ENCODE results near the gene PARD6B.
"Not testable (repeated sequence)": the region's sequence is repeated elsewhere in the genome, so short reads cannot be mapped to it uniquely, and the experiment has no call there.

Gene PARD6B

DNA sequence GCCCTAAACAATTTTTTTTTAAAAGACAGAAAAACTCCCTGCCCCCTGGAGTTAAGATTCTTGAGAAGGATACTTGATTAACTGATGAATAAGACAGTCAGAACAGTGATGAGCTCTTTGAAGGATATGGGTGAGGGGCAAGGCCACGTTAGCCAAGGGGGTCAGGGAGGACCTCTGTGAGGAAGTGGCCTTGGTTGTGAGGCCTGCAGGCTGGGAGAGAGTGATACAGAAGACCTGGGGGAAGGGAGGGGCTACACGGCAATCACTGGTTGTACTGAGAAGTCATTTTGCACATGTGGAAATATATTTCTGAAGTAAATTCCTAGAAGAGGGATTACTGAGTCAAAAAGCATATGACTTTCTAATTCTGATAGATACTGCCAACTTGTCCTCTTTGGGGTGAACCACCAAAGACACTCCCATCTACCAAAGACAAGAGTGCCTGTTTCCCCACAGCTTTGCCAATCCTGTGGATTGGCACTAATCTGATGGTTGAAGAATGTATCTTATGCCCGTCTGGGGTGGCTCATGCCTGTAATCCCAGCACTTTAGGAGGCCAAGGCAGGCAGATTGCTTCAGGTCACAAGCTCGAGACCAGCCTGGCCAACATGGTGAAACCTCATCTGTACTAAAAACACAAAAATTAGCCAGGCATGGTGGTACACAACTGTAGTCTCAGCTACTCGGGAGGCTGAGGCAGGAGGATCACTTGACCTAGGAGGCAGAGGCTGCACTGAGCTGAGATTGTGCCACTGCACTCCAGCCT, 41.2 kb downstream of the PARD6B start:
- in situ Hi-C loops (cut with HindIII; ENCODE audit: low sequenced_read_pairs): no loop called here
- no peak overlapping the region for H3K4me3 ChIP-seq (ENCODE audit: low read depth, low read length)
- TF ChIP-seq, protein P1, sequence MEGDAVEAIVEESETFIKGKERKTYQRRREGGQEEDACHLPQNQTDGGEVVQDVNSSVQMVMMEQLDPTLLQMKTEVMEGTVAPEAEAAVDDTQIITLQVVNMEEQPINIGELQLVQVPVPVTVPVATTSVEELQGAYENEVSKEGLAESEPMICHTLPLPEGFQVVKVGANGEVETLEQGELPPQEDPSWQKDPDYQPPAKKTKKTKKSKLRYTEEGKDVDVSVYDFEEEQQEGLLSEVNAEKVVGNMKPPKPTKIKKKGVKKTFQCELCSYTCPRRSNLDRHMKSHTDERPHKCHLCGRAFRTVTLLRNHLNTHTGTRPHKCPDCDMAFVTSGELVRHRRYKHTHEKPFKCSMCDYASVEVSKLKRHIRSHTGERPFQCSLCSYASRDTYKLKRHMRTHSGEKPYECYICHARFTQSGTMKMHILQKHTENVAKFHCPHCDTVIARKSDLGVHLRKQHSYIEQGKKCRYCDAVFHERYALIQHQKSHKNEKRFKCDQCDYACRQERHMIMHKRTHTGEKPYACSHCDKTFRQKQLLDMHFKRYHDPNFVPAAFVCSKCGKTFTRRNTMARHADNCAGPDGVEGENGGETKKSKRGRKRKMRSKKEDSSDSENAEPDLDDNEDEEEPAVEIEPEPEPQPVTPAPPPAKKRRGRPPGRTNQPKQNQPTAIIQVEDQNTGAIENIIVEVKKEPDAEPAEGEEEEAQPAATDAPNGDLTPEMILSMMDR (IDR thresholded peaks at IDR 0.05; ENCODE audit: low read depth, low read length, missing control alignments): no peak
- DNase-seq (ENCODE audit: low read depth): no peak

- in situ Hi-C loops (cut with HindIII; ENCODE audit: low sequenced_read_pairs): no loop called here
- TF ChIP-seq, protein P1 (IDR thresholded peaks at IDR 0.05; ENCODE audit: low read depth, low read length, missing control alignments): no peak
- no peak overlapping the region for H3K4me3 ChIP-seq (ENCODE audit: low read depth, low read length)
- no peak for DNase-seq (ENCODE audit: low read depth)
Observed at GRCh38 chr20:50774515-50774914, 43.1 kb downstream of the PARD6B start.

DNA sequence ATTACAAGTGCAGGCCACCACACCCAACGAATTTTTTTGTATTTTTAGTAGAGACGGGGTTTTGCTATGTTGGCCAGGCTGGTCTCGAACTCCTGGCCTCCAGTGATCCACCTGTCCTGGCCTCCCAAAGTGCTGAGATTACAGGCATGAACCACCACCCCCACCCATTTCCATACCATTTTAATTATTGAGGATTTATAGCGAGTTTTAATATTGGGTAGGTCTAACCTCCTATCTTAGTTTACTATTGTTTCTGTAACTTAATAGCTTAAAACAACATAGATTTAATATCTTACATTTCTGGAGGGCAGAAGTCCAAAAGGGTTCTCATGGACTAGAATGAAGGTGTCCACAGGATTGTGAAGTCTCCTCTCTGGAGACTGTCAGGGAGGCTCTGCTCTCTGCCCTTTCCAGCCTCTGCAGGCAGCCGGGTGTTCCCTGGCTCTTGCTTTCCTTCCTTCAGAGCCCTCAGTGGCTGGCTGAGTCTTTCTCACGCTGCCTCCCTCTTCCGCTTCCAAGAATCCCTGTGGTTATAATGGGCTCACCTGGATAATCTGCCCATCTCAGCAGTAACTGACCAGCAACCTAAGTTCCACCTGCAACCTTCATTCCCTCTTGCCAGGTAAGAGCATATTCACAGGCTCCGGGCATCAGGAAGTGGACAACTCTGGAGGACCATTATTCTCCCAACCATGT, 44.9 kb downstream of the PARD6B start:
- TF ChIP-seq, protein P1 (IDR thresholded peaks at IDR 0.05; ENCODE audit: low read depth, low read length, missing control alignments): no peak
- H3K4me3 ChIP-seq (ENCODE audit: low read depth, low read length): no peak overlapping the region
- no peak for DNase-seq (ENCODE audit: low read depth)
- in situ Hi-C loops (cut with HindIII; ENCODE audit: low sequenced_read_pairs): no loop called here

- TF ChIP-seq, protein P1 (IDR thresholded peaks at IDR 0.05; ENCODE audit: low read depth, low read length, missing control alignments): no peak
- no peak for DNase-seq (ENCODE audit: low read depth)
- in situ Hi-C loops (cut with HindIII; ENCODE audit: low sequenced_read_pairs): no loop called here
- H3K4me3 ChIP-seq (ENCODE audit: low read depth, low read length): no peak overlapping the region
Observed at GRCh38 chr20:50777373-50777772, 46.0 kb downstream of the PARD6B start.

DNA sequence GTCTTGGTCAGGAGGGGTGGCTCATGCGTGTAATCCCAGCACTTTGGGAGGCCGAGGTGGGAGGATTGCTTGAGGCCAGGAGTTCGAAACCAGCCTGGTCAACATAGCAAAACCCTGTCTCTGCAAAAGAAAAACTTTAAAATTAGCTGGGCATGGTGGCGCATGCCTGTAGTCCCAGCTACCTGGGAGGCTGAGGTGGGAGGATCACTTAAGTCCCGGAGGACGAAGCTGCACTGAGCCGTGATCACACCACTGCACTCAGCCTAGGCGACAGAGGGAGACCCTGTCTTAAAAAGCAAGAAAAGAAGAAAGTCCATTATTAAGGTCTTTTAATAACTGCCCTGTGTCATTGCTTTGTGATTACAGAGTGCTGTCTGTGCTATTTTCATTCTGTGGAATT, 47.6 kb downstream of the PARD6B start:
- H3K4me3 ChIP-seq (ENCODE audit: low read depth, low read length); DNase-seq (ENCODE audit: low read depth); in situ Hi-C loops (cut with HindIII; ENCODE audit: low sequenced_read_pairs): not testable (repeated sequence)

DNA sequence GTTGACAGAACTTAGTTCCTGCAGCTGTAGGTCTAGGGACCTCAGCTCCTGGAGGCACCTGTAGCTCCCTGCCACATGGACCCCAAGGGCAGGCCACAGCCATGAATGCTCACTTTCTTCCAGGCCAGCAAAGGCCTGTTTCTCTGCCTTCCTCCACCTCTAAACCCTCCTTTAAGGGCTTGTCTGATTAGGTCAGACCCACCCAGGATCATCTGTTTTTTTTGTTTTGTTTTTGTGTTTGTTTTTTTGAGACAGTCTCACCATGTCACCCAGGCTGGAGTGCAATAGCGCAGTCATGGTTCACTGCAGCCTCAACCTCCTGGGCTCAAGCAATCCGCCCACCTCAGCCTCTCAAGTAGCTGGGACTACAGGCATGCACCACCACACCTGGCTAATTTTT, 52.0 kb downstream of the PARD6B start:
- DNase-seq (ENCODE audit: low read depth): no peak
- in situ Hi-C loops (cut with HindIII; ENCODE audit: low sequenced_read_pairs): no loop called here
- TF ChIP-seq, protein P1 (IDR thresholded peaks at IDR 0.05; ENCODE audit: low read depth, low read length, missing control alignments): no peak

DNA sequence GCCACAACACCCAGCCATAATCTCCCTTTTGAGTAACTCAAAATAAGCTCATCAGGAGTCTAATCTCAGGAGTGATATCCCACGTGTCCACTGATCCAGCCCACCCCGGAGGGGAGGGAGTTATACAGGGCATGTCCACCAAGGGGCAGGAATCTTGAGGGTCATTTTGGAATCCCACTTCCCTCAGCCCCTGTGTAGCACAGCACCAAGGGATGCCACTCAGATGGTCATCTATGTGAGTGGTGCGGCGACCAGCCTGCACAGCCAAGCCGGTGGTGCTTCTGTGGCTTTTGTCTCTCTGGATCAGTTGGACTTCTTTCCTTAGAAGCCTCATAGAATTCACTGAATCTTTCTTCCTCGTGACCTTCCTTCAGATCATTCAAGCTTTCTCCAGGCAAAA, 52.5 kb downstream of the PARD6B start:
- no peak for DNase-seq (ENCODE audit: low read depth)
- in situ Hi-C loops (cut with HindIII; ENCODE audit: low sequenced_read_pairs): no loop called here
- TF ChIP-seq, protein P1 (IDR thresholded peaks at IDR 0.05; ENCODE audit: low read depth, low read length, missing control alignments): no peak
- H3K4me3 ChIP-seq (ENCODE audit: low read depth, low read length): no peak overlapping the region

More for the DNA sequence above, 52.0 kb downstream of the PARD6B start:
- H3K4me3 ChIP-seq (ENCODE audit: low read depth, low read length): no peak overlapping the region

Measured in astrocyte of the cerebellum (primary cell).